ENCODE results near the gene TGOLN2. TPM values are rescaled to one million over a fixed set of nuclear protein-coding genes. Genes with fewer than 3 reads are reported as not detected.

The TGOLN2 gene
- total RNA-seq, 1 experiment from 2014 or later = 178 TPM

DNA sequence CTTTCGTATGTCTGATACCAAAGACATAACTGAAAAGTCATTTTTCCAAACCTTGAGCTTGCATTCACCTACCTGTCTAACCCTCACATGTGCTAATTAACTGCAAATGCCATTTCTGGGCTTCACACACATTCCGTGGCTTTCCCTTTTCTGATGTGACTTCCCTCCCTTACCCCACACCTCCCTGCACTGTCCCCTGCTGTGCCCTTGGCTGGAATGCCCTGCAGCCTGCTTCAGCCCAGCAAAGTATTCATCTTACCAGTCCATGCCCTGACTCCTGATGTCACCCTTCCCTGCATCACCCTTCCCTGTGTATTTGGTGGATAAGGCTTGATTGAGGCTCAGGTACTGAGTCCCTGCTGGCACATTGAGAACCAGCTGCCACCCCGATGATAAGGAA, 14.4 kb upstream of the TGOLN2 start:
- intact Hi-C loops (cut with micrococcal nuclease; ENCODE audit: unreplicated experiment) = no loop called here
- BruUV-seq (replicated peaks) = no TSS peak
- H3K36me3 ChIP-seq (ENCODE audit: control insufficient read depth, insufficient read depth, low read length) = no peaks in the 10 kb centered on the region
- no peaks in the 10 kb centered on the region for H3K9me3 ChIP-seq (ENCODE audit: control insufficient read depth, insufficient read depth, low read depth, low read length)
- H3K27ac ChIP-seq (ENCODE audit: low read length) = no peak overlapping the region
- ChIA-PET POLR2A (no interaction called here), CTCF (no interaction called here)
- H3K4me3 ChIP-seq (ENCODE audit: low read depth in 2 of 2, low read length in 2 of 2) = no peak overlapping the region
- ATAC-seq = no peak
- in situ Hi-C loops (cut with HindIII; ENCODE audit: low pct_unique_long_range_greater_than_20kb, low sequenced_read_pairs) = no loop called here
- H3K27me3 ChIP-seq (ENCODE audit: control insufficient read depth, insufficient read depth, low read length) = no peaks in the 10 kb centered on the region
- no peaks in the 10 kb centered on the region for H3K4me1 ChIP-seq (ENCODE audit: control insufficient read depth, insufficient read depth, low read length)
- TF ChIP-seq POLR2AphosphoS5 (IDR thresholded peaks at IDR 0.05; ENCODE audit: low read depth, low read length) (no peak), SIN3A (IDR thresholded peaks at IDR 0.05; ENCODE audit: borderline replicate concordance, insufficient read depth, low read depth, low read length) (no peak), TCF7L2 (IDR thresholded peaks at IDR 0.05; ENCODE audit: low read depth, low read length) (no peak)
- TF ChIP-seq, protein P1, sequence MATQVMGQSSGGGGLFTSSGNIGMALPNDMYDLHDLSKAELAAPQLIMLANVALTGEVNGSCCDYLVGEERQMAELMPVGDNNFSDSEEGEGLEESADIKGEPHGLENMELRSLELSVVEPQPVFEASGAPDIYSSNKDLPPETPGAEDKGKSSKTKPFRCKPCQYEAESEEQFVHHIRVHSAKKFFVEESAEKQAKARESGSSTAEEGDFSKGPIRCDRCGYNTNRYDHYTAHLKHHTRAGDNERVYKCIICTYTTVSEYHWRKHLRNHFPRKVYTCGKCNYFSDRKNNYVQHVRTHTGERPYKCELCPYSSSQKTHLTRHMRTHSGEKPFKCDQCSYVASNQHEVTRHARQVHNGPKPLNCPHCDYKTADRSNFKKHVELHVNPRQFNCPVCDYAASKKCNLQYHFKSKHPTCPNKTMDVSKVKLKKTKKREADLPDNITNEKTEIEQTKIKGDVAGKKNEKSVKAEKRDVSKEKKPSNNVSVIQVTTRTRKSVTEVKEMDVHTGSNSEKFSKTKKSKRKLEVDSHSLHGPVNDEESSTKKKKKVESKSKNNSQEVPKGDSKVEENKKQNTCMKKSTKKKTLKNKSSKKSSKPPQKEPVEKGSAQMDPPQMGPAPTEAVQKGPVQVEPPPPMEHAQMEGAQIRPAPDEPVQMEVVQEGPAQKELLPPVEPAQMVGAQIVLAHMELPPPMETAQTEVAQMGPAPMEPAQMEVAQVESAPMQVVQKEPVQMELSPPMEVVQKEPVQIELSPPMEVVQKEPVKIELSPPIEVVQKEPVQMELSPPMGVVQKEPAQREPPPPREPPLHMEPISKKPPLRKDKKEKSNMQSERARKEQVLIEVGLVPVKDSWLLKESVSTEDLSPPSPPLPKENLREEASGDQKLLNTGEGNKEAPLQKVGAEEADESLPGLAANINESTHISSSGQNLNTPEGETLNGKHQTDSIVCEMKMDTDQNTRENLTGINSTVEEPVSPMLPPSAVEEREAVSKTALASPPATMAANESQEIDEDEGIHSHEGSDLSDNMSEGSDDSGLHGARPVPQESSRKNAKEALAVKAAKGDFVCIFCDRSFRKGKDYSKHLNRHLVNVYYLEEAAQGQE (IDR thresholded peaks at IDR 0.05; ENCODE audit: insufficient read depth in 1 of 2, low read depth in 2 of 2, low read length in 1 of 2) = no peak
- TF ChIP-seq, protein P2, sequence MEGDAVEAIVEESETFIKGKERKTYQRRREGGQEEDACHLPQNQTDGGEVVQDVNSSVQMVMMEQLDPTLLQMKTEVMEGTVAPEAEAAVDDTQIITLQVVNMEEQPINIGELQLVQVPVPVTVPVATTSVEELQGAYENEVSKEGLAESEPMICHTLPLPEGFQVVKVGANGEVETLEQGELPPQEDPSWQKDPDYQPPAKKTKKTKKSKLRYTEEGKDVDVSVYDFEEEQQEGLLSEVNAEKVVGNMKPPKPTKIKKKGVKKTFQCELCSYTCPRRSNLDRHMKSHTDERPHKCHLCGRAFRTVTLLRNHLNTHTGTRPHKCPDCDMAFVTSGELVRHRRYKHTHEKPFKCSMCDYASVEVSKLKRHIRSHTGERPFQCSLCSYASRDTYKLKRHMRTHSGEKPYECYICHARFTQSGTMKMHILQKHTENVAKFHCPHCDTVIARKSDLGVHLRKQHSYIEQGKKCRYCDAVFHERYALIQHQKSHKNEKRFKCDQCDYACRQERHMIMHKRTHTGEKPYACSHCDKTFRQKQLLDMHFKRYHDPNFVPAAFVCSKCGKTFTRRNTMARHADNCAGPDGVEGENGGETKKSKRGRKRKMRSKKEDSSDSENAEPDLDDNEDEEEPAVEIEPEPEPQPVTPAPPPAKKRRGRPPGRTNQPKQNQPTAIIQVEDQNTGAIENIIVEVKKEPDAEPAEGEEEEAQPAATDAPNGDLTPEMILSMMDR (IDR thresholded peaks at IDR 0.05) = no peak
- DNase-seq (ENCODE audit: low read depth, low spot score) = no peak

DNA sequence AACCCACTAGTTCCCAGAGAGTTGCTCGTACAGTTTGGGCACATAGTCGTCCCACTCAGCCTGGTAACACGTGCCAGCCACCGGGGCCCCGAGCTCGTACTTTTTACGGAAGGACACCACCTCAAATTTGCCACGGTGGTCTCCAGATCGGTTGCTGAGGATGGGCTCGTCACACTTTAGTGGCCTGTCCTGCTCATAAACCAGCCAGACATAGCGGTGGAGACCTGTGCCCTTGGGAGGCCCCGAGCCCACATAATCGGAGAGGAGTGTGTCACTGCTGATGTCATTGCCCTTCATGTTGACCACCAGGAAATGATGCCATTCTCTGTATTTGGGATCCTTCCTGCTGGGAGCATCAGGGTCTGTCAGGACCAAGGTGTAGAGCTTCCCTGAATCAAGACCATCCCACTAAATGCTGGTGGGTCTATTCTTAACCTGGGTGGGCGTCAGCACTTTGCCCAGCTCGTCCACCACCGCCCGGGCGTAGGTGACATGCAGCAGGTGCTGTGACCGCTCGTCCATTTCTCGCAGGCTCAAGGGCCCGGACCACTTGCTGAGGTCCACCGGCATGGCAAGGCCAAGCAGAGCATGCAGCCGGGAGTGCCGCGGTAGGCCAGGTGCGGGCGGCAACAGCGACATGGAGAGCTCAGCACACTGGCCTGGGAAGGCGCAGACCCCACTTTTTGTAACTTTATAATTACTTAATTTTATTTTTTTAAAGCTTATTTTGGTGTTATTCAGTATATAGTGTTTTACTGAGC, 13.7 kb upstream of the TGOLN2 start:
- intact Hi-C loops (cut with micrococcal nuclease; ENCODE audit: unreplicated experiment) = no loop called here
- Histone ChIP-seq H3K9me3 (ENCODE audit: control insufficient read depth, insufficient read depth, low read depth, low read length) (no peaks in the 10 kb centered on the region), H3K36me3 (ENCODE audit: control insufficient read depth, insufficient read depth, low read length) (no peaks in the 10 kb centered on the region), H3K27me3 (ENCODE audit: control insufficient read depth, insufficient read depth, low read length) (no peaks in the 10 kb centered on the region), H3K4me3 (ENCODE audit: low read depth in 2 of 2, low read length in 2 of 2) (no peak overlapping the region), H3K4me1 (ENCODE audit: control insufficient read depth, insufficient read depth, low read length) (no peaks in the 10 kb centered on the region), H3K27ac (ENCODE audit: low read length) (no peak overlapping the region)
- CTCF ChIA-PET = no interaction called here
- BruUV-seq (replicated peaks) = no TSS peak
- in situ Hi-C loops (cut with HindIII; ENCODE audit: low pct_unique_long_range_greater_than_20kb, low sequenced_read_pairs) = no loop called here
- DNase-seq (ENCODE audit: low read depth, low spot score) (no peak), ATAC-seq (no peak)
- POLR2A ChIA-PET = no interaction called here
- TF ChIP-seq SIN3A (IDR thresholded peaks at IDR 0.05; ENCODE audit: borderline replicate concordance, insufficient read depth, low read depth, low read length) = no peak
- TF ChIP-seq, protein P2 (IDR thresholded peaks at IDR 0.05) = no peak
- TF ChIP-seq, protein P1 (IDR thresholded peaks at IDR 0.05; ENCODE audit: insufficient read depth in 1 of 2, low read depth in 2 of 2, low read length in 1 of 2) = no peak
- no peak for TF ChIP-seq TCF7L2 (IDR thresholded peaks at IDR 0.05; ENCODE audit: low read depth, low read length)
- TF ChIP-seq POLR2AphosphoS5 (IDR thresholded peaks at IDR 0.05; ENCODE audit: low read depth, low read length) = no peak
